CD4-positive, alpha-beta T cell (primary cell): ENCODE results near the gene MFAP5. TPM values are rescaled to one million over a fixed set of nuclear protein-coding genes. Genes with fewer than 3 reads are reported as not detected.

Source experiments
- ATAC-seq: fragments of 200-7000 bp; cut with Tn5 transposase; one replicate; pipeline ENCODE4 v1.10.0; 2022; ENCODE audit warnings: mild to moderate bottlenecking; ENCODE audit not compliant: poor library complexity
- CTCF ChIA-PET: fragments of 350-600 bp; sonication (Branson Sonifier 250); formaldehyde crosslinking; loops from one replicate; lab custom pipeline; 2021; ENCODE audit warnings: antibody characterized with exemption, inconsistent platforms; lab: Charles Lee
- POLR2A ChIA-PET: fragments of 350-600 bp; sonication (Branson Sonifier 250); formaldehyde crosslinking; loops from one replicate; lab custom pipeline; 2021; ENCODE audit warnings: antibody characterized with exemption, inconsistent platforms; lab: Charles Lee
- DNase-seq, 14 experiments: peaks; one replicate each; pipeline ENCODE4 v3.0.0-alpha.2; 2013 to 2020; ENCODE audit warnings: mixed read lengths in 2 of 14
- H3K27ac ChIP-seq, 2 donors: one replicate each; pipeline versions ENCODE4 v1.5.1 to v1.7.0; 2013; ENCODE audit warnings: low read length in 2 of 2, low read depth in 1 of 2, mild to moderate bottlenecking in 1 of 2
- H3K27me3 ChIP-seq, 2 experiments: 1 replicate in 1 of 2; 2 replicates in 1 of 2; pipeline versions ENCODE4 v1.6.1 to v1.7.0; 2013; ENCODE audit warnings: low read length in 2 of 2, control low read depth in 1 of 2, mild to moderate bottlenecking in 1 of 2, moderate library complexity in 1 of 2; ENCODE audit not compliant: insufficient read depth in 2 of 2, control insufficient read depth in 1 of 2
- H3K36me3 ChIP-seq: one replicate; pipeline ENCODE4 v1.6.1; 2013; ENCODE audit warnings: low read length, control low read depth; ENCODE audit not compliant: insufficient read depth
- H3K4me1 ChIP-seq: one replicate; pipeline ENCODE4 v1.6.1; 2013; ENCODE audit warnings: low read length, control low read depth; ENCODE audit not compliant: insufficient read depth
- H3K4me3 ChIP-seq: one replicate; pipeline ENCODE4 v1.5.1; 2013; ENCODE audit warnings: mild to moderate bottlenecking, low read length, moderate library complexity
- H3K9me3 ChIP-seq, 2 experiments: 1 replicate in 1 of 2; 2 replicates in 1 of 2; pipeline versions ENCODE4 v1.6.1 to v1.7.0; 2013; ENCODE audit warnings: low read length in 2 of 2, mild to moderate bottlenecking in 2 of 2, control low read depth in 1 of 2, moderate library complexity in 1 of 2; ENCODE audit not compliant: control insufficient read depth in 1 of 2, insufficient read depth in 1 of 2
- H3K27ac Mint-ChIP-seq: one replicate; pipeline ENCODE4 v1.8.0; 2020; ENCODE audit warnings: mixed read lengths
- H3K27me3 Mint-ChIP-seq: one replicate; pipeline ENCODE4 v1.8.0; 2021; ENCODE audit warnings: mixed read lengths
- H3K36me3 Mint-ChIP-seq: one replicate; pipeline ENCODE4 v1.8.0; 2021; ENCODE audit warnings: low read depth, mixed read lengths
- H3K4me1 Mint-ChIP-seq: one replicate; pipeline ENCODE4 v1.8.0; 2021; ENCODE audit warnings: low read depth, mixed read lengths
- H3K4me3 Mint-ChIP-seq: one replicate; pipeline ENCODE4 v1.8.0; 2020; ENCODE audit warnings: mild to moderate bottlenecking, mixed read lengths
- H3K9me3 Mint-ChIP-seq: one replicate; pipeline ENCODE4 v1.8.0; 2020; ENCODE audit warnings: mixed read lengths
- CTCF ChIP-seq: fragments of 200-600 bp; IDR thresholded peaks from one replicate; pipeline ENCODE4 v1.8.0; 2022; ENCODE audit warnings: antibody characterized with exemption, mild to moderate bottlenecking
- intact Hi-C, 2 experiments: fragments of 100-400 bp; cut with DNase I in 1 of 2; cut with micrococcal nuclease in 1 of 2; formaldehyde crosslinking; loops; one replicate each; pipeline versions ENCODE4 v1.15.1 to v1.9.0; 2023 to 2025; cut with DNase I, micrococcal nuclease
- total RNA-seq, 174 experiments: library from RNA in 2 of 174; stranded (reverse) in 2 of 174; gene quantifications; one replicate each; pipeline ENCODE4 v1.2.3 and lab custom pipeline; 2021 to 2026

MFAP5 gene
- total RNA-seq, 2 experiments from 2014 or later: not detected

- no peak overlapping the region for H3K4me3 ChIP-seq
- TF ChIP-seq CTCF: no peak
- Mint-ChIP-seq H3K9me3 (peaks cover 1% of the 10 kb centered on the region), H3K4me1 (peaks cover 35% of the 10 kb centered on the region), H3K36me3 (no peaks in the 10 kb centered on the region), H3K27ac (no peak overlapping the region), H3K4me3 (no peak overlapping the region), H3K27me3 (no peaks in the 10 kb centered on the region)
- ChIA-PET POLR2A (interaction anchor here (0.5 to 0.6 kb wide), 2 partner anchors 40 to 300 kb away, joined by 3 read pairs; no protein-coding TSS in a partner anchor), CTCF (interaction anchor here (1.9 kb wide), 1 partner anchor 9 kb away, joined by 5 read pairs; no protein-coding TSS in a partner anchor)
- no peaks in the 10 kb centered on the region for H3K36me3 ChIP-seq
- no peak overlapping the region for H3K27ac ChIP-seq
- intact Hi-C loops: no loop called here
- peak in 7 of 14 experiments; percentile 9 to 49 (median 19) for DNase-seq
- H3K9me3 ChIP-seq: no peaks in the 10 kb centered on the region
- peaks cover 19% of the 10 kb centered on the region for H3K4me1 ChIP-seq
- ATAC-seq: no peak
- H3K27me3 ChIP-seq: no peaks in the 10 kb centered on the region
These were observed 13.9 kb downstream of the MFAP5 start for GRCh38 chr12:8648576-8649205.

- Histone ChIP-seq H3K4me3 (no peak overlapping the region), H3K4me1 (peaks cover 19% of the 10 kb centered on the region), H3K36me3 (no peaks in the 10 kb centered on the region), H3K9me3 (no peaks in the 10 kb centered on the region), H3K27ac (no peak overlapping the region), H3K27me3 (no peaks in the 10 kb centered on the region)
- Mint-ChIP-seq H3K27ac (no peak overlapping the region), H3K36me3 (no peaks in the 10 kb centered on the region), H3K9me3 (peaks cover 3% of the 10 kb centered on the region), H3K4me1 (peaks cover 39% of the 10 kb centered on the region), H3K4me3 (no peak overlapping the region), H3K27me3 (no peaks in the 10 kb centered on the region)
- DNase-seq (no peak), ATAC-seq (no peak)
- ChIA-PET POLR2A (interaction anchor here (0.6 kb wide), 1 partner anchor 301 kb away, joined by 3 read pairs; no protein-coding TSS in a partner anchor), CTCF (interaction anchor here (1.9 kb wide), 1 partner anchor 9 kb away, joined by 5 read pairs; no protein-coding TSS in a partner anchor)
- TF ChIP-seq CTCF: no peak
- intact Hi-C loops: no loop called here
These were observed 14.7 kb downstream of the MFAP5 start for GRCh38 chr12:8647968-8648367.

- ChIA-PET CTCF (interaction anchor here (0.7 to 1.0 kb wide), 2 partner anchors 13 to 100 kb away, joined by 3 to 4 read pairs; no protein-coding TSS in a partner anchor), POLR2A (interaction anchor here (0.9 to 3.0 kb wide), 6 partner anchors 24 to 306 kb away, joined by 3 to 16 read pairs (median 4); partner anchors contain the start of genes M6PR and RIMKLB)
- Histone ChIP-seq H3K36me3 (no peaks in the 10 kb centered on the region), H3K27ac (peak overlapping the region; percentile 17 to 85), H3K4me1 (peaks cover 19% of the 10 kb centered on the region), H3K27me3 (no peaks in the 10 kb centered on the region), H3K4me3 (peak overlapping the region; percentile 11), H3K9me3 (peaks cover 0 to 8% of the 10 kb centered on the region in 2 experiments)
- peak overlapping the region; percentile 87 for H3K27ac Mint-ChIP-seq
- H3K9me3 Mint-ChIP-seq: peaks cover 3% of the 10 kb centered on the region
- no peak for TF ChIP-seq CTCF
- DNase-seq (peak in 13 of 14 experiments; percentile 7 to 80 (median 29)), ATAC-seq (peak; percentile 91)
- H3K4me1 Mint-ChIP-seq: peaks cover 39% of the 10 kb centered on the region
- intact Hi-C loops: no loop called here
- peak overlapping the region; percentile 72 for H3K4me3 Mint-ChIP-seq
- H3K36me3 Mint-ChIP-seq: no peaks in the 10 kb centered on the region
- H3K27me3 Mint-ChIP-seq: no peaks in the 10 kb centered on the region
These were observed 18.0 kb downstream of the MFAP5 start for GRCh38 chr12:8644345-8645248.
